OCI-LY1 (cell line): ENCODE data around the gene KIF17.

ENCODE experiments used
- H2AFZ ChIP-seq: fragments of 200-600 bp; sonication (generic), shearing (Covaris generic); 2 replicates; pipeline ENCODE4 v1.6.0; 2014; ENCODE audit warnings: antibody characterized with exemption, mild to moderate bottlenecking, low read length
- H3F3A ChIP-seq: fragments of 200-600 bp; sonication (generic), shearing (Covaris generic); 2 replicates; pipeline ENCODE4 v1.6.0; 2014; ENCODE audit warnings: mild to moderate bottlenecking, antibody characterized with exemption, low read length, moderate library complexity; ENCODE audit not compliant: insufficient read depth
- H3K27ac ChIP-seq: fragments of 200-600 bp; sonication (generic); 2 replicates; pipeline ENCODE4 v1.5.1; 2014; ENCODE audit warnings: low read length, mixed run types, mild to moderate bottlenecking, low read depth; ENCODE audit not compliant: poor library complexity, severe bottlenecking
- H3K27me3 ChIP-seq: fragments of 200-600 bp; sonication (generic); 2 replicates; pipeline ENCODE4 v1.6.0; 2014; ENCODE audit warnings: antibody characterized with exemption, mild to moderate bottlenecking, low read length, moderate library complexity; ENCODE audit not compliant: insufficient read depth
- H3K36me3 ChIP-seq: fragments of 200-600 bp; sonication (generic); 2 replicates; pipeline ENCODE4 v1.6.1; 2014; ENCODE audit warnings: mild to moderate bottlenecking, antibody characterized with exemption, low read length, moderate library complexity, mixed read lengths; ENCODE audit not compliant: insufficient read depth
- H3K4me1 ChIP-seq: fragments of 200-600 bp; sonication (generic); 2 replicates; pipeline ENCODE4 v1.5.1; 2014; ENCODE audit warnings: mild to moderate bottlenecking, low read length, moderate library complexity; ENCODE audit not compliant: insufficient read depth, severe bottlenecking
- H3K4me2 ChIP-seq: fragments of 200-600 bp; sonication (generic), shearing (Covaris generic); 2 replicates; pipeline ENCODE4 v1.6.1; 2014; ENCODE audit warnings: low read length
- H3K4me3 ChIP-seq: fragments of 200-600 bp; sonication (generic); 2 replicates; pipeline ENCODE4 v1.5.1; 2014; ENCODE audit warnings: low read length, low read depth, mild to moderate bottlenecking, mixed read lengths; ENCODE audit not compliant: poor library complexity, severe bottlenecking
- H3K79me2 ChIP-seq: fragments of 200-600 bp; shearing (Covaris generic); 2 replicates; pipeline ENCODE4 v1.6.1; 2016; ENCODE audit warnings: mixed run types, low read length, mixed read lengths; ENCODE audit not compliant: insufficient read depth
- H3K9ac ChIP-seq: fragments of 200-600 bp; sonication (generic), shearing (Covaris generic); 2 replicates; pipeline ENCODE4 v1.6.1; 2014; ENCODE audit warnings: mild to moderate bottlenecking, low read length, mixed read lengths
- H3K9me2 ChIP-seq: fragments of 200-600 bp; sonication (generic), shearing (Covaris generic); 2 replicates; pipeline ENCODE4 v1.6.1; 2014; ENCODE audit warnings: low read depth, mild to moderate bottlenecking, low read length, mixed read lengths
- H3K9me3 ChIP-seq: fragments of 200-600 bp; shearing (Covaris generic); 2 replicates; pipeline ENCODE4 v1.6.1; 2014; ENCODE audit warnings: low read length, mixed read lengths
- H4K20me1 ChIP-seq: fragments of 200-600 bp; sonication (generic), shearing (Covaris generic); 2 replicates; pipeline ENCODE4 v1.6.0; 2016; ENCODE audit warnings: mild to moderate bottlenecking, low read length; ENCODE audit not compliant: insufficient read depth
- CTCF ChIP-seq: fragments of 200-600 bp; sonication (generic), shearing (Covaris generic); IDR thresholded peaks from 2 replicates; pipeline ENCODE4 v1.5.1; 2017; ENCODE audit warnings: mild to moderate bottlenecking, antibody characterized with exemption, low read length, moderate library complexity, mixed read lengths
- EZH2 ChIP-seq: fragments of 200-600 bp; sonication (generic), shearing (Covaris generic); IDR thresholded peaks from 2 replicates; pipeline ENCODE4 v1.8.0; 2017; ENCODE audit warnings: borderline replicate concordance, mixed run types, mild to moderate bottlenecking, antibody characterized with exemption, low read length, moderate library complexity, mixed read lengths

The KIF17 gene

GRCh38 chr1:20725189-20726117 lies 7.6 kb upstream of the KIF17 start:
- no peak overlapping the region for H3K4me3 ChIP-seq
- no peaks in the 10 kb centered on the region for H3K36me3 ChIP-seq
- peaks cover 8% of the 10 kb centered on the region; the same call in 1 of the 2 replicates for H3K27me3 ChIP-seq
- H3K9ac ChIP-seq: no peak overlapping the region
- H3K4me2 ChIP-seq: no peak overlapping the region
- H3K9me2 ChIP-seq: no peaks in the 10 kb centered on the region
- no peak overlapping the region for H2AFZ ChIP-seq
- no peaks in the 10 kb centered on the region for H3K4me1 ChIP-seq
- no peak overlapping the region for H3K27ac ChIP-seq
- no peak for TF ChIP-seq EZH2
- TF ChIP-seq CTCF: no peak
- no peaks in the 10 kb centered on the region for H4K20me1 ChIP-seq
- H3K9me3 ChIP-seq: no peaks in the 10 kb centered on the region
- H3F3A ChIP-seq: no peaks in the 10 kb centered on the region
- no peaks in the 10 kb centered on the region for H3K79me2 ChIP-seq

GRCh38 chr1:20724364-20725188 lies 6.8 kb upstream of the KIF17 start:
- Histone ChIP-seq H3K79me2 (no peaks in the 10 kb centered on the region), H3K9me2 (no peaks in the 10 kb centered on the region), H3K4me2 (no peak overlapping the region), H2AFZ (no peak overlapping the region), H3K4me3 (no peak overlapping the region), H3K27ac (no peak overlapping the region), H3K4me1 (no peaks in the 10 kb centered on the region), H3K36me3 (no peaks in the 10 kb centered on the region), H3K9ac (no peak overlapping the region), H4K20me1 (no peaks in the 10 kb centered on the region), H3F3A (no peaks in the 10 kb centered on the region), H3K9me3 (no peaks in the 10 kb centered on the region), H3K27me3 (peaks cover 8% of the 10 kb centered on the region; the same call in 1 of the 2 replicates)
- TF ChIP-seq CTCF (no peak), EZH2 (no peak)

- H3K27me3 ChIP-seq: peaks cover 5% of the 10 kb centered on the region; the same call in 1 of the 2 replicates
- TF ChIP-seq EZH2 (no peak), CTCF (no peak)
- H3K9ac ChIP-seq: no peak overlapping the region
- H3K79me2 ChIP-seq: no peaks in the 10 kb centered on the region
- H3K9me2 ChIP-seq: no peaks in the 10 kb centered on the region
- no peak overlapping the region for H3K27ac ChIP-seq
- no peak overlapping the region for H2AFZ ChIP-seq
- H3K4me3 ChIP-seq: no peak overlapping the region
- no peaks in the 10 kb centered on the region for H3K36me3 ChIP-seq
- no peak overlapping the region for H3K4me2 ChIP-seq
- no peaks in the 10 kb centered on the region for H4K20me1 ChIP-seq
- H3F3A ChIP-seq: no peaks in the 10 kb centered on the region
- H3K4me1 ChIP-seq: no peaks in the 10 kb centered on the region
- no peaks in the 10 kb centered on the region for H3K9me3 ChIP-seq
Observed at GRCh38 chr1:20723537-20724363, 5.9 kb upstream of the KIF17 start.
